GM18870 (cell line): ENCODE data around the gene SLC12A6.
"Not testable (repeated sequence)": the region's sequence is repeated elsewhere in the genome, so short reads cannot be mapped to it uniquely, and the experiment has no call there.

ENCODE experiments used
- ATAC-seq: cut with Tn5 transposase; IDR thresholded peaks from one replicate; pipeline ENCODE4 v1.9.1; 2021; ENCODE audit warnings: moderate library complexity; ENCODE audit not compliant: unreplicated experiment

The SLC12A6 gene

GRCh38 chr15:34337557-34338306 lies at the start of gene SLC12A6:
SLC12A6 (minus strand) TSS chr15:34337781; CDS start chr15:34336680, 1,101 bp downstream.
- ATAC-seq, result peak; percentile 32

- not testable (repeated sequence) for ATAC-seq
Observed at GRCh38 chr15:34381829-34382521, 44.4 kb upstream of the SLC12A6 start.

DNA sequence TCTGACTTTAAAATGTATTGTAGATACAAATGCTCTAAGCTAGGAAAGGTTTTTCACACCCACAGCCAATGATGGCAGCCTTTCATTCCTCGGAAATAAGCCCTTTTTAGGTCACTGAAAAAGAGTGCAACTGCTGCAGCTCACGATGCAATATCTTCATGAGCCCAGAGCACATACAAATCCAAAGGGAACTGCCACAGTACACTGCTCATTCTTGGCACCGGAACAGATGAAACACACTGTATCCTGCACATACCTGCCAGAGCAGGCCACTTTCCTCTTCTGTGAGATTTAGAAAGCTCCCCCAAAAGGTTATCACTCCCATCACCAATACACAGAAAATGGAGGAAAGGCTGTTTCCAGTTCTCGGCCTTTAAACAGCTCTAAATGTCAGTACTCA lies 42.9 kb upstream of the SLC12A6 start:
- not testable (repeated sequence) for ATAC-seq

- no peak for ATAC-seq
Observed at GRCh38 chr15:34376856-34377255, 39.3 kb upstream of the SLC12A6 start.

- ATAC-seq, result not testable (repeated sequence)
Observed at GRCh38 chr15:34375541-34375940, 38.0 kb upstream of the SLC12A6 start.

GRCh38 chr15:34374816-34375215 lies 37.2 kb upstream of the SLC12A6 start:
- no peak for ATAC-seq

- no peak for ATAC-seq
Observed at GRCh38 chr15:34373951-34374350, 36.4 kb upstream of the SLC12A6 start.

DNA sequence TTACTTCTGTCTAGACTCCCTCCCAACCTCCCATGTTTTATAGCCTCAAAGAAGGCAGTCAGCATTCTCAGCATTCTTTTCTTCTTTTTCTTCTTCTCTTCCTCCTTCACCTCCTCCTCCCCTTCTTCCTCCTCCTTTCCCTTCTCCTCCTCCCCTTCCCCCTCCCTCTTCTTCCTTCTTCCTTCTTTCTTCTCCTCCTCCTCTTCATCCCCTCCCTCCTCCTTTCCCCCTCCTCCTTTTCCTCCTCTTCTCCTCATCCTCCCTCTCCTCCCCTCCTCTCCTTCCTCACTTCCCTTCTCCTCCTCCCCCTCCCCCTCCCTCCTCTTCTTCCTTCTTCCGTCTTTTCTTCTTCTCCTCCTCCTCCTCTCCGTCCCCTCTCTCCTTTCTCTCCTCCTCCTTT lies 33.1 kb upstream of the SLC12A6 start:
- no peak for ATAC-seq

GRCh38 chr15:34370129-34370528 lies 32.5 kb upstream of the SLC12A6 start:
- ATAC-seq, result no peak

DNA sequence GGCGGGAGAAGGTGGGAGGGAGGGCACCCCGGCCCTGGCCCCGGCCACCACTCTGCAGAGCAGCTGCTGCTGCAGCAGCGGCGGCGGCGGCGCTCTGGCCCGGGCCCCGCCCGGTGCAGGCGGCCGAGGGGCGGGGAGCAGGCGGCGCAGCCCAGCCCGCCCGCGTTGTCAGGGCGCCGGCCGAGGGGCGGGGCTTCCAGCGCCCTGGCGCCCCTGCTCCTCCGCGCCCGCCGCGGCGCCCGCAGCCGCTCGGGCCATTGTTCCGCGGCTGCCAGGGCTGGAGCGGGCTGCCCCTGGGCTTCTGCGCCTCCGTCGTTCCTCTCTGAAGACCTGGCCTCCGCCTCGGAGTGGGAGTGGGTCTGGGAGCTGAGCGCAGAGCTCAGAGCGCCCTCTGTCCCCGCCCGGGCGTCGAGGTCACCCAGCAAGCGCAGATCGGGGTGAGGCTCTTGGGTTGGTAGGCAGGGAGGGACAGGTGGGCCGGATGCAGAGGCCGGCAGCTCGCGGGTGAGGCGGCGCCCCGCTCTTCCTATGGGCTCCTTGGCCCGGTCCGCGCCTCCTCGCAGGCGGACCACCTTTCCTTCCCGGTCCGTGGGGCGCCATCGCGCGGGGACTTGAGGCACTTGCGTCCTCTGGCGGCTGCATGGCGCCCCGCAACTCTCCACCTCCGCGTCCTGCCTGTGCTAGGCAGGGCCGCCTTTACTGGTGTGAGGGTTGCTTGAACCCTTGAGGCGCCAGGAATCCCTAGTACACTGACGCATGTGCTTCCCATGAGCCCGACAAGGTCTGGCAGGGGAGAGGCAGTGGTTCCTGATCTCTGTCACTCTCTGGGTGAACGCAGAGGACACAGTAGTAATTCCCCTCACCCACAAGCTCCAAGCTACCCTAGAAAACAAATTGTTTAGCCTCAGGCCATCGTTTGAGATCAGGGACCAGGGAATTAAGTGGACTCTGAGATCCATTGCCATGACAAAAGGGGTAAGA lies 29.8 kb upstream of the SLC12A6 start, which contains the start of gene LPCAT4:
Gene LPCAT4 (minus strand): TSS at position 96 of the 981 bp plus-strand sequence. CDS start 96 bp downstream, outside the sequence.
- peak; percentile 71 for ATAC-seq

DNA sequence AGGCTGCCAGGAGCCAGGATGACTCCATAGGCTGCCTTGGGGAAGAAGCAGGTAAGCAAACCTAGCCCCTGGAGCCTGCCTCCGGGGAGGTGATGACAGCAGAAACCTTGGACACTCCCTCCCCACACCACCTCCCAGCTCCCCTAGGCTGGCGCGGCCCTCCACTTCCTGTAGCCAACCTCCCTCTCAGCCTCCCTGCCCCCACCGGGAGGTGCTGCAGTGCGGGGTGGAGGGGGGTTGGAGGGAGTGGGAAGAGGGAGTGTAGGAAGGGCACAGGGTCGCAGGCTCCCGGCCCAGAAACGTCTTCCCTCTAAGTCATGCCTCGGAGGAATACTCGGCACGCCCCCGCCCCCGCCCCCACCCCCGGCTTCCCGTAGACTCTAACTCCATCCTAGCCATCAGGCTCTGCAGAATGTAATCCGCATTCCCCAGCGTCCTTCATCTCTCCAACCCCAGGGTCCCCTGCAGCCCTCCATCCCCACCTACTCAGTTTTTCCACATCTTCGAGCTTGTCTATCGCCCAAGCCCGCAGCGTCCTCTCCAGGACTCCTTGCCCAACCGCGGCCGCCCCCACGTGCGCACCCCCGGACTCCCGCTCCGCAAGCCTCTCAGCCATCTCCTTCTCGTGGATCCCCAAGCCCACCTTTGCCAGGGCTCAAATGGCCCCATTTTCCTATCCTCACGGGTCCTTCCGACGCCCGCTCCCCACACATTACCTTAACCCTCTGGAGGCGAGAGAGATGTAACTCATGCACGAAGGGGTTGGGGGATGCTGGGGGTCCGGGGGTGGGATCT lies 28.9 kb upstream of the SLC12A6 start:
- ATAC-seq, result no peak

GRCh38 chr15:34365836-34366235 lies 28.3 kb upstream of the SLC12A6 start:
- no peak for ATAC-seq

DNA sequence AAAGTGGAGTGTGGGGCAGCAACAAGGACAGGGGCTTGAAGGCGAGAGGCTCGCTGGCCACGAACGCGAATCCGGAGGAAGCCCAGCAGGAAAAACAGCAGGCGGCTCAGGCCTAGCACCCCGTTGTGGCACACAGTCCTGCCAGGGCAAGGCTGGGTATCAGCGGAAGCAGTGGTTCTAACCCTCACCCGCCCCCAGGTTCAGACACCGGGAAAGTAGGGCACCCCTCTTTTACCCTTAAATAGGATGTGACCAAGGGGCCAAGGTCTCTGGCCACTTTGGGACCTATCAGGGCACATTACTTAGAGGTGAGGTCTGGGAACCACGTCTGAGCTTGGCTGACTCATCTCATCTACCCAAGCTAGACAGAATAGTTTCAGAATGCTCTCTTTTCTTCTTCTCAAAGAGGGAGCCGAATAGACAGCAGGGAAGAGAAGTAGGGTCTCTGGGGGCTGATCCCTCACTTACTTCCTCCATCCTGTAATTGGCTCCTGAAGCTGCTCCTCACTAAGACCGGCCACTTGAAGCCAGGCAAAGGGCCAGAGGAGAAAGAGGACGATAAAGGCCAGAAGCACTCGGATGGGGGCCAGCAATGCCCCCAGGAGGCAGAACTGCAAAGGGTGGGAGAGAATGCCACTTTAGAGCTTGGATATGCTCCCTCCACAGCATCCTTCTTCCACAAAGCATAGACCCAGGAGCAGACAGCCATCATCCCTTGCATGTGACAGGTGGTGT lies 27.7 kb upstream of the SLC12A6 start:
- ATAC-seq, result no peak

DNA sequence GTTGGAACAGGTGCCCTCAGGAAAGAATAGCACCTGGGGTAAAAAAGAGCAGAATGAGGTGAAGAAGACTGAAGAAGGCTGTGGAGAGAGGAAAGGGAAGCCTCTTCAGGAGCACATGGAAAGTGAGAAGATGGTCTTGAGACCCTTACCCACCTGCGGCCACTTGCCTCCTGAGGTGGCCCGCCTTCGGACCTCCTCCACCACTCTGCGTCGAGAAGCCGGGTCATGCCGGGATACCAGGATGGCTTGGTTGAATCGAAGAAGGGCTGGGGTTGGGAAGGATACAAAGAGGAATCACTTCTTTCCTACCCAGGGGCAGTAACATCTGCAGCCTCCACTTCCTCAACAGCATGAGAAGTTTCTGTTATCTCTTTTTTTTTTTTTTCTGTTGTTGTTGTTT lies 26.5 kb upstream of the SLC12A6 start:
- no peak for ATAC-seq

DNA sequence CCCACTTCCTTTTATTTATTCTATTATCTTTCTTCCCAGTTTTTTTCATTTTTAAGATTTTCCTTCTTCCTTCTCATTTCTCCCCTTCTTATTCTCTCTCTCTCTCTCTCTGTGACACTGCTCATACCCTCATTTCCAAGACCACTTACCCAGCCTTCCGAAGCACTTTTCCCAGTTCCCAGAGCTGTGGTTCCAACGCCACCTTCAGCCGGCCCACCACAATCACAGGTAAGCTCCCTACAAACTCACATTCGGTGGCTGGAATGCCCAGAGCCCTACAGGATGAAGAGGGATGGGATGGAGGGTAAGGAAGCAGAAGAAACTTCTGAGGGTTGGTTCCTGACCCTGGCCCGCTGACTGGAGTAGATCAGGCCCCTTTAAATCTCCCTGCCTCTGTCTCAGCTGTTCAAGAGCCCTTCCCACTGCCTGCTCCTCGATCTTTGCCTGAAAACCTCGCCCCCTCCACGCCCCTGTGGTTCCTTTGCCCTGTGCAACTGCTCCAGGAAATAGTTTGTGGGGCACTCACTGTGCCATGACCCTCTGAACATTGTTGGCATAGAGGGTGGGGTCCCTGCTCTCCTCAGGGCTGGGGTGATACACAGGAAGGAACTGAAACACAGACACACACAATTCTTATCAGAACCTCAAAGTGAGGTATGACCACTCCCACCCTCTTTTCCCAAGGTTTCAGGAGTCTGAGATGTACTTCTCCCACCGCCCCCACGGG lies 24.6 kb upstream of the SLC12A6 start:
- no peak for ATAC-seq

- no peak for ATAC-seq
Observed at GRCh38 chr15:34361278-34361677, 23.7 kb upstream of the SLC12A6 start.

GRCh38 chr15:34360298-34360697 lies 22.7 kb upstream of the SLC12A6 start:
- ATAC-seq, result no peak

- ATAC-seq, result no peak
Observed at GRCh38 chr15:34359416-34359815, 21.8 kb upstream of the SLC12A6 start.

- ATAC-seq, result no peak
Observed at GRCh38 chr15:34358948-34359347, 21.4 kb upstream of the SLC12A6 start.
